HS-27A (cell line): ENCODE data around the gene TRIM44.
A peak's percentile ranks its signal among the peaks of the same experiment; 100 is the strongest.

ENCODE experiments used
- DNase-seq: peaks from one replicate; pipeline ENCODE4 v3.0.0-alpha.2; 2012; ENCODE audit warnings: low read depth, missing footprints

TRIM44 gene

DNA sequence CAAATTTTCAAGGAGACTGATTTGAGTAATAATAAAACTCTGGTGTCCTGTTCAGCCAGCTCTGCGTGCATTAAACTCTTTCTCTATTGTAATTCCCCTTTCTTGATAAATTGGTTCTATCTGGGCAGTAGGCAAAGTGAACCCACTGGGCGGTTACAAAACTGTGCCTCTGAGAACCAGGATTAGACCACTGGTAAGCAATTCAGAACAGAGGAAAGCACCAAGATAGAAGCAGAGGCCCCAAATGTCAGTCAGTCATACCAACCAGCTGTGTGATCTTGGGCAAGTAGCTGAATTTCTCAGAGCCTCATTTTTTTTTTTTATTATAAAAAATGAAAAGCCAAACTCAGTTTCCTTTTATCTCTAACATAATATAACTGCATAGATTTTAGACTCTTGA lies 54.9 kb downstream of the TRIM44 start:
- DNase-seq = no peak

DNA sequence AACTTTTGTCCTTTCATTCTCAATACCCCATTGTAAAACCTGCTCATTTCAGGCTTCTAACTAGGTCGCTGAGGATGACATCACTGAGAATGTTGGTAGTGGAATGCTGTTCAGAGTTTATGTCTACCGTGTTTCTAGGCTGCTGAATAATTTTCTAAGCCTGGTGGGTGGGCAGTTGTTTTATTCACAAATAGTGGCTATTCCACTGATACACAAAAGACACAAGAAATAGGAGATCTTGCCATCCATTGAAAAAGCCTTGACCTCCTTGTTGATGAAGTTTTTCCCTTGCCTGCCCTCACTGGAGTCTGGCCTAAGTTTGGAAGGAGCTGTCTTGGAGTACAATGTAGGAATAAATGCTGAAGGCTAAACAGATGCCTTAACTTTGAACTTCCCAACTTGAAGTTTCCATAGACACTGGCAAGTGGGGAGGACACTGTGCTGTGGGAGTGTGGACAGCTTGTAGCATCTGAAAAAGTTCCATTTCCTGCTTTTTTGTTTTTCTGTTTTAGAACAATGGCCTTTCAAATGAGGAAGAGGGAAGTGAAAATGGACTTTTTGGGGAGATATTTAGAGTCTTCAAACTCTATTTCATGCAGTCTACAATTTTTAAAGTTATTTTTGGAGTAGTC lies 59.2 kb downstream of the TRIM44 start:
- no peak for DNase-seq

DNA sequence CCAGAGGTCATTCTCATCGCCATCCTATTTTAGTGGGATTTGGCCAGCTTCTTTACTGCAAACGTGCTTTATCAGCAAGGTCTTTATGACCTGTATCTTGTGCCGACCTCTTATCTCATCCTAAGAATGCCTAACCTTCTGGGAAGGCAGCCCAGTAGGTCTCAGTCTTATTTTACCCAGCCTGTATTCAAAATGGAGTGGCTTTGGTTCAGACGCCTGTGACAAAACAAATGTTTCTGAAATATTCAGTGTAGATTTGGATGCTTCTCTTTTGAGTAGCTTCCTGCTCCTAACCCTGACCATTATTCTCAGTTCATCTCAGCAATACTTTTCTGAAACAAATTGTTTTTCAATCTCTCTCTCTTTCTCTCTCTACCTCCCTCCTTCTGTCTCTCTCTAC lies 60.1 kb downstream of the TRIM44 start:
- no peak for DNase-seq

DNA sequence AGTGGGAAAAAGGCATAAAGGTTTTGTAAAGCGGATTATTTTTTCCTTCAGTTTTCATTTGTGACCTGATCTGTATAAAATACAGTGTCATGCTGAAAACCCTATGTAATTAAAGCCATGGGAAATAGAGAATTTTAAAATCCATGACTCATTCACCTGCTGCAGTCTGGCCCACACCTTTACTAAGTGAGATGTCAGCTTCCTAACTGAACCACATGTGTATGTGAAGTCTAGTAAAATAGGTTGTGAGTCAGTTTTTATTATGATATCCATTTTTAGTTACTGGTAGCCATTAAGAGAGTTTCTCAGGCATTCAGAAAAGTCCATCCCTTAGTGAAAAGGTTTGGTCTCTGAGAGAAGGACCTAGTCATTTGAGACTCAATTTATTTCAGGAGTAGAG lies 60.9 kb downstream of the TRIM44 start:
- no peak for DNase-seq

DNA sequence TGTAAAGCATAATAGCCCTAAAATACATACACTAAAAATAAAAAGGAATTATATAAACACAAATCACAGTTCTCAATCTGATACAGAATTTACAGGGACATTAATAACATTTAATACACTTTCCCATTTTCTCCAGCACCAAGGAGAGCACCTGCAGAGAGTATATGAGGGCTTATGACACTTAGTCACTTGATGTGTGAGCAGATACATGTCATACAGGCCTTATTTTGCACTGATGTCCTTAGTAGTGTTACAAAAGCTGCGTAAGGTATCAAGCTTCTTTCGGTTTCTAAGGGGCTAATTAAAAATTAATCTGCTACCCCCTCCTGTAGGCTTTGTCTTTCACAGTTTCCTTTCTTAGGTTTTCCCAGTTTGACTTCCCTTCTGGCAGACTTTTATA lies 61.3 kb downstream of the TRIM44 start:
- no peak for DNase-seq

DNA sequence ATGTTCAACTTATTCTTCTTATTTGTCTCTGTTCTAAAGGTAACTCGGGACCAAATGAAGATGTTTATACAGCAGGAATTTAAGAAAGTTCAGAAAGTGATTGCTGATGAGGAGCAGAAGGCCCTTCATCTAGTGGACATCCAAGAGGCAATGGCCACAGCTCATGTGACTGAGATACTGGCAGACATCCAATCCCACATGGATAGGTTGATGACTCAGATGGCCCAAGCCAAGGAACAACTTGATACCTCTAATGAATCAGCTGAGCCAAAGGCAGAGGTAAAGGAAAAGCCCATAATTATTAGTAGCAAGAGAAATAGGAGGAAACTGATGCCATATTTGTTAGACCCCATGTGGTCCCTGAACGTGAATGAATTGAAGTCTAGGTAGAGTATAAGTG lies 63.3 kb downstream of the TRIM44 start:
- peak; percentile 56 for DNase-seq

DNA sequence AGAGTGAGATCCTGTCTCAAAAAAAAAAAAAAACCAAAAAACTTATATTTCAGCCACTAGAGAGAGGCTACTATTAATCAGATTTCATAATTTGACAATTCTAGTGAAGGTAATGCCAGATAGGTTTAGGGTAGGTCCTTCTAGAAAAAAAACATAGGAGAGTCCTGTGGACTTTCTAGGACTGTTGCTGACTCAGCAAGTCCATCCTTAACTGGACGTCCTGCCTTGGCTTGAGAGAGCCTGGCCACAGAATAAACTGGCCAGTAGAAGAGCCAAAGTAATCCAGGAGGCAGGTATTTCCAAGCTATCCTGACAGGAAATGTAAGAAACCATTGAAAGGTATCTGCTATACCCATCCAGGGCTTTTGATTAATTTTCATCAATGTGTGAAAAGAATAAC lies 64.6 kb downstream of the TRIM44 start:
- DNase-seq = no peak

DNA sequence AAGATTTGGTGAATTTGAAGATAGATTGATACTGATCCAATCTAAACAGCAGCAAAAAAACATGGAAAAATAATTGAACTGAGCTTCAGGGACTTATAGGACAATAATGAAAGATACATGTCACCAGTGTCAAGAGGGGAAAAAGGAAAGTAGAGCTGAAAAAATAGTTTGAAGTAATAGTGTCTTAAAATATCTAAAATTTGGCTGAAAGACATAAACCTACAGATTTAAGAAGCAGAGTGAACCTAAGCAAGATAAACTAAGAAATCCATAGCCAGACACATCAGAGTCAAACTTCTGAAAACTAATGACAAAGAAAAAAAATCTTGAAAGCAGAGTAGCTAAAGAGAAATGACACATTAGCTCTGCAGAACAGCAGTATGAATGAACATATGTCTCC lies 67.7 kb downstream of the TRIM44 start:
- no peak for DNase-seq

DNA sequence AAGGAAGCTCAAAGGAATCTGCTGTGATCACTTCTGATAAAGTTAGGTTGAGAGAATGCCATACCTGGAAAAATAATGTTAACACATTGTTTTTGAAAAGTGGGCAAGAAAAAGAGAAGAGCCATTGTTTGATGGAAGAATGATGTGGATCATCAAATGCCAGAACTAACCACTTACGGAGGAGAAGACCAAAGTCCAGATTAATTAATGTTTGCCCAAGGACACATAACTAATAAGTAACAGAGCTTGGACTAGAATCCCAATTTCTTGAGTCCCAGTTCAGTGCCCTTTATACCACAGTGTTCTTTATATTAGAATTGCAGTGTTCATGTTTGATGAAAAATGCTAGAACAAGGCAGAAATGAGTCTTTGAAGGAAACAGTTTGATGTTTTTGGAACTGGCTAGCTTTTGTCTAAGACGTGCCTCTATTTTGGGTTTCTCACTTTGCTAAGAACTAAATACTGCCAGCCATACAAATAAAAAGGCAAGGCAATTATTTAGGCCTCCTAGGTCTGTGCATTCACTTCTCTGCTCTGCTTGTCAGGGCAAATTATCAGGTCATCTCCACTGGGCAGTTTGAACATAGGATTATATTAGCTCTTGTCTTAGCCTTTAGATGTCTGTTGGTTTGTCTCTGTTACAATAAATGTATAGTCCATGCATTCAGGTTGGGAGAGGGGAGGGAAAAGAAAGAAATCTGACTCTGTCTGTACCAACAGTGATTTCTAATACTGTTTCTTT lies 72.3 kb downstream of the TRIM44 start:
- no peak for DNase-seq

DNA sequence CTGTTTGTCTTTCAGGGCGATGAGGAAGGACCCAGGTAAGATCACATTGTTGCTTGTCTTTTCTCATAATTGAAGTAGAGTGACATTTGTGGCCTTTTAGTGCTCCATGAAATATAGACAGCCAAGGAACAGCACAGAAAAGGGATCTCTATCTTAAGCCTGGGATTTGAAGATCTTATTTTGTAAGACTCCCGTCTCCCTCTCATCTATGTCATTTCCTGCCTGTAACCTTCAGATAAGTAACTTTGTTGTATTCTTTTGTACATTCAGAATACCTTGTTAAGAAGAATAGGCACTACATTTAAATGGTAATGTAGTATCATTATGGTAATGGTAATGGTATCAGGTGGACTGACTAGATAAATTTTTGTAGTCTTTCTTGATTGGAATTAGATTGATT lies 72.8 kb downstream of the TRIM44 start:
- no peak for DNase-seq

DNA sequence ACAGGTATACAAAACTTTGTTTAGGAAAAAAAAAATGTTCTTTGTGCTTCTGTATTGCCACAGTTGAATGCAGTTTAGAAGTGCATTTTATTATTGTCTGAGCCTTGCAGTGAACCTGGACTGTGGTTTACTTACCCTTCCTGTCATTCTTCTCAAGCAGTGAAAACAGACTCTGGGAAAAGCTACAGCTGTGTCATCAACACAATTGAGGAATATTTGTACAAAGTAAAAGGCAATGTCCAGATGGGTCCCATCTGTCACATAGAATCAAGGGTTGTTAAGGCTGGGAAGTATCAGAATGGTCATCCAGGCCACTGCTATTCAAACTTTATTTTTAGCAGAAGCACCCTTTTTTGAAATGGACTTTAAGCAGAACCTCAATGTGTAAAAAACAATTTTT lies 73.3 kb downstream of the TRIM44 start:
- DNase-seq = no peak

DNA sequence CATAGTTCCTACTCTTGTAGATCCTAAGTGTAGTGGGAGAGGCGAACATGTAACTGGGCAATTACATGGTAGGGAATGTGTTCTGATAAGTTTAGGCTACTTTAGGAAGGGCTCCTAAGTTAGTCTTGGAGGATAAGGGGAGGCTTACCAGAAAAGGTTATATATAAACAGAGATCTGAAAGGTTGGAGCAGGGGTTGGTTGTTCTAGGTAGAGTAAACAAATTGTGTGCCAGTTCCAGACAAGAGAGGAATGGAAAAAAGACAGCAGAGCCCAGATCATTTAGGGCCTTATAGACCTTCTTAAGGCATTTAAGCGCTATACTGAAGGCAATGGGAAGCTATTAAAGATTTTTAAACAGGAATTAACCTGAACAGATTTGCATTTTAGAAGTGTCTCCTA lies 74.4 kb downstream of the TRIM44 start:
- no peak for DNase-seq

DNA sequence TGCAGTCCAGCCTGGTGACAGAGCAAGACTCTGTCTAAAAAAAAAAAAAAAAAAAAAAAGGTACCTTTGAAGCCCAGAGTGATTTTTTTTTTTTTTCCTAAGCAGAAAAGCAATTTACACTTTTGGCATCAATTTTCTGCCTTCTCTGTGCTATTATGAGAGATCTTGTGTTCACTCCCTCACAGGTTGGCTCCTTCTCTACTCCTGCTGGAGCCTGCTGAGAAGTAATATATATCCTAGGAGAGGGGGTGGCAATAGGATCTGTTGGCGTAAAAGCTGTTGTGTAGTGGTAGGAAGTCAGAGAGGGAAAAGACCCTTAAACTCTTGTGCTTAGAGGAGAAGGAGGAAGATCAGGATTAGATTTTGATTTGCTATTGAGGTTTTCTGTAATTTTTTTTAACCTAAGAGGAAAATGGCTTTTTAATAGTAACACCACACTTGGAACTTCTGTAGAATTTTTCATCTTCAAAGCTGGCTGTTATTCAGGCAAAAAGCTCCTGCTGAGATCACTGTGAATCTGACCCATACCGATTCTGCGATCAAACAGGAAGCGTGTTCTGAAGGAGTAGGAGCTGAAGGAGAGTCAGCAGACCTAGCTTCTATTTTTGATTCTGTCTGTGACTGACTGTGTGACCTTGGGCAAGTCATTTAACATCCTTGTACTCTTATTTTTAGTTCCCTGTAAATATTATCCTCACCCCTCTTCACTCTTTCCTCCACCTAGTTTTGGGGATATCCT lies 77.7 kb downstream of the TRIM44 start:
- no peak for DNase-seq

DNA sequence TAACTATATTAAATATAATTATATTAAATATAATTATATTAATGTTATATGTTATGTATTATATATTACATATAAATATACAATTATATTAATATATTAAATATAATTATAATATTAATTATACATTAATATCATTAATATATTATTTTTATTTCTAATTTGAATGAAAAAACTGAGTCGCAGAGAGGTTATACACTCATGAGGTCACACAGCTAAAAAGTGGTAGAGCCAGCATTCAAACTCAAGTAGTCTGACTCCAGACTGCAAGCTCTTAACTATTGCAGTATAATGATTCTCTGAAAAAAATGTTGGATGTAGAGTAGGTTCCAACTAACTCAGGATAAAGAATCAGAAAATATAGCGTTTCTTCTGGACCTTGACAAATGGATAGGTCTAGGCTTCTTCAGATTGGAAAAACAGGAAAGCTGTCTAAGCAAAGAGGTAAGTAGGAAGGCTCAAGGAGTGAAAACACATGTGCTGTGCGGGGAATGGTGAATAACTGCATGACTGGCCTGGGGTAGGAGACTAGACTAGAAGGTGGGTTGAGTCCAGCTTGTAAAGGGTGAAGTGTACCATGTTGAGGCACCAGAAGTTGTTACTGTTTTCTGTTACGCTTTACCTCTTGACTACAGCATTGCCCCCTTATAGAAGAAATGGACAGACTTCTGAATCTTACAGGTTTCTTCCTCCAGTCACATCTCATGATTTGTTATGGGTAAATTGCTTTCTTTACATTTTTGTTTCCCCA lies 80.3 kb downstream of the TRIM44 start:
- DNase-seq = no peak

DNA sequence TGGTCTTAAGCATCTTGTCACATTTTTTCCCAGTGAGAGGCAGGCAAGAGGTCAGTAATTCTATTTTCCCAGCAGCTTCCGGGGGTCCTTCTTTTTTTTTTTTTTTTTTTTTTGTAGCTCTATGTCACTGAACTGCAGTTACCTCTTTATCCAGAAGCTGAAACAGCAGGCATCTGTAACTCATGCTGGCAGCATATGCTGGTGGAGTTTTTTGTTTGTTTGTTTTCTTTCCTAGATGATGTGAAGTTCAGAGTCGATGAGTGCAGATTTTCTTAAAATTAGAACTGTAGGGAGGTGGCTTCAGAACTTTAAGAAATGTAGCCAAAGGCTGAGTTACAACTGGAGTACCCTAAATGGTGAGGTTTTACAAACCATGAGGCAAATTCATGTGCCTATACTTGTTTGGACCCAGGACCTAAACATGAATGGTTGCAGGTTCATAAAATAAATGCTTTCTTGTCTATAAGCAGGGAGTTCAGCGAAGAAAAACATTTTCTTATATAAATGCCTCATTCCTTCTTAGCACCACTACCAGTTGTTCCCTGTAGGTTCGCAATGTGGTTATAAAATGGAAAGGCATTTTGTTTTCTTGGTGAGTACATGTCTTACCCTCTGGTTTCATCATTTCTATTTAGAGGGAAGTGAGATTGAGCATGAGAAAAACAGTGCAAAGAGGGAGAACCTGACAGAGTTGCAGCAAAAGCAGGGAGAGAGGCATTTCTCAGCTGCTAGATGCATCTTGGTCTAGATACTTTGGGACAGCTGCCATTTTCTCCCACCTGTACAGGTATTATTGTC lies 84.0 kb downstream of the TRIM44 start:
- no peak for DNase-seq

DNA sequence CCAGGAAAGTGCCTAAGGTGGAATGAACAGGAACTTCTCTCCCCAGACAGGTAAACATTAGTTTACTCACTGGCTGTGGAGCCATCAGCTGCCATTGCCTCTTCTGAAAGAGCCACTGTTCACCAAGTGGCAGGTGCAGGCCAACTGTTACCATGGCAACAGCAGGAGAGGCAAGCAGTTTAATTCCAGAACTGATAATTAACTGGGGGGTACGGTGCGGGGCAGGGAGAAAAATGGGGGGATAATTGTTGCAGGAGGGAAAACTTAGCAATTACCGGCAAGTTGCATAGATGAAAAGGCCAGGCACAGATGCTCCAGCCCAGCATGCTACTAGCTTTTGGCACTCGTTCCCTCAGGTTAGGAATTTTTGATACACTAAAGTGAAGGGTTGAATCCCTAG lies 85.1 kb downstream of the TRIM44 start:
- DNase-seq = no peak

DNA sequence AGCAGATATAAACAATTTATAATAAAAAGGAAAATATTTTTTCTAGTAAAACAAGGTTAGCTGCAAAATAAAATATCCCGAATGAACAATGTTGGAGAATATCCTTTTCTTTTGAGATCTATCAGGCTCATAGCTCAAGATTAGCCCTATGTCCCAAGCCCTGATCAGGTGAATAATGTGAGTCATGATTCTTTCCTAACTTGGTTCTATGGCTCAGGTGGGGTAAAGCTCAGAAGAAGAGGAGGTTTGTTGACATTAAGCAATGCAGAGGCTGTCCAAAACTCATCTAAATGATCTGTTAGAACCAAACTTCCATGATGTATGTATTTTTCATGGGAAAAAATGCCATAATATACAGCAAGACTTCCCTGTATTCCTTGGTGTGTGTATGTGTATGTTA lies 86.1 kb downstream of the TRIM44 start:
- no peak for DNase-seq

DNA sequence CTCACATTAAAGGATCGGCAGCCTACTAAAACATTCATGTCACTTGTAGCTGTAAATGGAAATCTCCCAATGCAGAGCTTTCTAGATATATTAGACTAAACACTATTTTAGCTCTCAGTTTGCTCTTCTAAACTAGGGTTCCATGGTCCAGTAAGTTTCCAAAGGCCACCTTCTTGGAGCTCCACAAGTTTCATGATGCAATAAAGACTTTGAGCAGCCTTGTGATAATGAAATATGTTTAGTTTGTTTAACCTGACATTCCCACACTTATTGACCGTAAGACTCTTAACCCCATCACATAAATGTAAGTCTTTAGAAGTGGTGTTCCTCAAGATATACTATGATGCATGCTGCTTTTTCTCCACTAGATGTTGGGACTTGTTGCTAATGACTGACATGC lies 87.7 kb downstream of the TRIM44 start:
- DNase-seq = no peak

DNA sequence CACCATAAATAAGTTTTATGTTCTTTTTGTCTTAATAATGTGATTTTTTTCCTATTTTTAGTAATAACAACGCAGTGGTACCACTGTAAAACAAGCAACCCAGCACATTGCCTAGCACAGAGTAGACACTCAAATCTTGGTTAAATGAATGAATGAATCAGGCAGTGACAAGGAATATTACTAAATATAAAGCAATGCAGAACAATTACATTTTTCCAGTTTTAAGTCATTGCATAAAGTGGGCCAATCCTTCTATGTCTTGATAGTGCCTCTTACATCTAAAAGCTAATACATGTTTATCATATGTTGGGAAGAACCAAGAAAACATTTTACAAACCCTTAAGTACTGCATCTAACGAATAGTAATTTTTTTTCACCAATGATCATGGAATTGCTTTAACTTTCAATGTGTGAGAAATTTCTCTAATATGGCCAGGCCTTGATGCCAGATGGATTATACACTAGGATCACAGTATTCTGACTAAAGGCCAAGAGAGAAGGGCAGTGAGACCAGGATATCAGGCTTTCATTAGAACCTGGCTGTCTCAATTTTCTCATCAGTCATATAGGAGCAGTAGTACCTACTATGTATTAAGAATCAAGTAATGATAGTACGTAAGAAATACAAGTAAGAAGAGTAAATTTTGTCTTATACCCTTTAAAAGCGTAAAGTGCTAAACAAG lies 88.5 kb downstream of the TRIM44 start:
- DNase-seq = no peak

DNA sequence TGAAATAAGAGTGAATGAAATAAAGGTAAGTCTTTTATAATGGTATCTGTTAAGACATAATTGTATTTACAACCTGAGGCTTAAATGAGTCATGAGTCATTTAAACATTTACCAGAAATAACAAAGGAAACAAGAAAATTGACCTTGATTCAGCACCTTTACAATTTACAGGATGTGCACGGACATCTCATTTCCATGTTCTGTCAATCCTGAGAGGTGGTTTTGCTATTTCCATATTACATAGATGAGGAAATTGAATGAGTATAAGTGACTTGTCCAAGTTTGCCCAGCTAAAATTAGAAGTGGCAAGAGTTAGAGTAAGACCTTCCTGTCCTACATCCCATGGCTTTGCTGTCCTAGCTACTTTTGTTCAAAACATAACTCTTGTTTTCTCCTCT lies 89.1 kb downstream of the TRIM44 start:
- no peak for DNase-seq

DNA sequence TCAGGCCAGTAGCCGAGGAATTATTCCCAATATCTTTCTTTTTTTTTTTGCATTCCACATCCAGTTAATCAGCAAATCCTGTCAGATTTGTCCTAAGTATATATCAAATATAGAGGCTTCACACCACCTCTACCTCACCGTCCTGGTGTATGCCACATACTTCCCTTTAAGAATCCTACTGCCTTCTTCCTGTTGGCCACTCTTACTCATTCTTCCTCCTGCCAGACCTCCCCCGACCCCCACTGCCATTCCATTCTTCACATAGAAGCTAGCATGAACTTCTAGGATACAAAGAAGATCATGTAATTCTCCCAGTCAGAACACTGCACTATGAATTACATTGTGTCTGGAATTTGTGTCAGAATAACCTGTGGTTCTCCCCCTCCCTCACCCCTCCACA lies 89.5 kb downstream of the TRIM44 start:
- DNase-seq = no peak
